GM12878 (cell line): ENCODE data around the gene CNGB1. TPM values are rescaled to one million over a fixed set of nuclear protein-coding genes. Genes with fewer than 3 reads are reported as not detected.

Experiments used
- ATAC-seq: fragments of 200-7000 bp; cut with Tn5 transposase; 3 replicates; pipeline ENCODE4 v1.9.1; 2020; ENCODE audit warnings: mild to moderate bottlenecking, moderate library complexity
- BruUV-seq: library from RNA; stranded (reverse); fragments of 400-500 nt; replicated peaks from 2 replicates; lab custom pipeline; 2021; lab: Mats Ljungman, UMichigan
- CTCF ChIA-PET: fragments of 300-600 bp; sonication (Branson Sonifier 250); formaldehyde crosslinking; extraction: SDS; loops from one replicate; lab custom pipeline; 2021; ENCODE audit warnings: inconsistent platforms; lab: Yijun Ruan, JAX
- POLR2A ChIA-PET: fragments of 350-600 bp; formaldehyde crosslinking; extraction: SDS; loops from one replicate; lab custom pipeline; 2021; ENCODE audit warnings: inconsistent platforms; lab: Charles Lee
- RAD21 ChIA-PET: fragments of 300-600 bp; sonication (Branson Sonifier 250); formaldehyde crosslinking; loops from one replicate; lab custom pipeline; 2023; ENCODE audit warnings: antibody characterized with exemption; ENCODE audit not compliant: unreplicated experiment; lab: Charles Lee
- SMC1A ChIA-PET: fragments of 300-600 bp; sonication (Branson Sonifier 250); formaldehyde crosslinking; loops from one replicate; lab custom pipeline; 2023; ENCODE audit not compliant: unreplicated experiment, uncharacterized antibody; lab: Charles Lee
- DNase-seq: peaks from one replicate; pipeline ENCODE4 v3.0.0-alpha.2; 2011; ENCODE audit warnings: low read depth, low spot score
- FAIRE-seq: peaks from 3 replicates; lab custom pipeline; 2011; peaks lifted over from hg19 to GRCh38; lab: Jason Lieb, UNC
- H2AFZ ChIP-seq: 2 replicates; pipeline ENCODE4 v1.6.0; 2011; ENCODE audit warnings: low read depth, low read length, control low read depth; ENCODE audit not compliant: control insufficient read depth
- H3K27ac ChIP-seq: 2 replicates; pipeline ENCODE4 v1.5.1; 2011; ENCODE audit warnings: control low read depth; ENCODE audit not compliant: control insufficient read depth, insufficient read depth
- H3K27me3 ChIP-seq, 2 experiments: replicated peaks in 1 of 2; 2 replicates each; pipeline versions ENCODE4 v1.6.0 to v1.6.1; 2011; ENCODE audit warnings: low read length in 1 of 2; ENCODE audit not compliant: control insufficient read depth in 2 of 2, insufficient read depth in 2 of 2
- H3K36me3 ChIP-seq, 2 experiments: 2 replicates each; pipeline ENCODE4 v1.5.1; 2011; ENCODE audit warnings: low read length in 1 of 2; ENCODE audit not compliant: control insufficient read depth in 2 of 2, insufficient read depth in 2 of 2
- H3K4me1 ChIP-seq: 2 replicates; pipeline ENCODE4 v1.6.1; 2011; ENCODE audit warnings: mild to moderate bottlenecking, low read length, moderate library complexity, mixed read lengths; ENCODE audit not compliant: control insufficient read depth, insufficient read depth
- H3K4me2 ChIP-seq: 2 replicates; pipeline ENCODE4 v1.6.0; 2011; ENCODE audit warnings: control low read depth; ENCODE audit not compliant: control insufficient read depth, insufficient read depth
- H3K4me3 ChIP-seq: fragments of 200-600 bp; sonication (generic); 2 replicates; pipeline ENCODE4 v1.5.1; 2016
- H3K79me2 ChIP-seq: 2 replicates; pipeline ENCODE4 v1.6.0; 2011; ENCODE audit warnings: low read length; ENCODE audit not compliant: control insufficient read depth, insufficient read depth
- H3K9ac ChIP-seq: 2 replicates; pipeline ENCODE4 v1.8.0; 2011; ENCODE audit warnings: low read length, control low read depth, mixed read lengths; ENCODE audit not compliant: control insufficient read depth, insufficient read depth
- H3K9me3 ChIP-seq: replicated peaks from 3 replicates; pipeline ENCODE4 v1.5.1; 2011; ENCODE audit warnings: mild to moderate bottlenecking, low read length; ENCODE audit not compliant: control insufficient read depth, insufficient read depth
- H4K20me1 ChIP-seq: 2 replicates; pipeline ENCODE4 v1.6.0; 2011; ENCODE audit not compliant: control insufficient read depth, insufficient read depth
- CBX3 ChIP-seq: fragments of 200-600 bp; sonication (generic); IDR thresholded peaks from 2 replicates; pipeline ENCODE4 v1.6.1; 2016; ENCODE audit warnings: low read depth, borderline replicate concordance
- CEBPZ ChIP-seq: fragments of 150-350 bp; IDR thresholded peaks from 2 replicates; pipeline ENCODE4 v1.6.1; 2016; ENCODE audit warnings: low read depth, low read length
- CREB1 ChIP-seq: IDR thresholded peaks from 2 replicates; pipeline ENCODE4 v1.6.1; 2012; ENCODE audit warnings: low read depth, mild to moderate bottlenecking, inconsistent platforms
- E4F1 ChIP-seq: fragments of 450-650 bp; IDR thresholded peaks from 2 replicates; pipeline ENCODE4 v1.6.1; 2018; ENCODE audit warnings: borderline replicate concordance, mild to moderate bottlenecking; ENCODE audit not compliant: partially characterized antibody
- FOXM1 ChIP-seq: IDR thresholded peaks from 2 replicates; pipeline ENCODE4 v1.6.1; 2012; ENCODE audit warnings: low read depth, mild to moderate bottlenecking, inconsistent platforms, low read length, moderate library complexity
- GABPA ChIP-seq: IDR thresholded peaks from 2 replicates; pipeline ENCODE4 v1.6.1; 2014; ENCODE audit warnings: antibody characterized with exemption, low read depth, mild to moderate bottlenecking, inconsistent platforms
- KDM1A ChIP-seq: fragments of 200-600 bp; sonication (generic); IDR thresholded peaks from 2 replicates; pipeline ENCODE4 v1.6.1; 2016; ENCODE audit warnings: borderline replicate concordance
- PRDM15 ChIP-seq: fragments of 450-650 bp; formaldehyde crosslinking; IDR thresholded peaks from 2 replicates; pipeline ENCODE4 v1.4.0; 2020; ENCODE audit warnings: mild to moderate bottlenecking, moderate library complexity
- RAD21 ChIP-seq: IDR thresholded peaks from 2 replicates; pipeline ENCODE4 v1.6.1; 2011; ENCODE audit warnings: mild to moderate bottlenecking, low read depth, low read length, moderate library complexity; ENCODE audit not compliant: insufficient read depth
- SREBF1 ChIP-seq: IDR thresholded peaks from 2 replicates; pipeline ENCODE4 v1.6.1; 2012; ENCODE audit warnings: mild to moderate bottlenecking, low read length
- SREBF2 ChIP-seq: IDR thresholded peaks from 2 replicates; pipeline ENCODE4 v1.6.1; 2012; ENCODE audit warnings: mild to moderate bottlenecking, low read length
- ZNF217 ChIP-seq: fragments of 450-650 bp; IDR thresholded peaks from 2 replicates; pipeline ENCODE4 v1.6.1; 2017; ENCODE audit warnings: antibody characterized with exemption, mild to moderate bottlenecking
- WGBS: methylation state at CpG from one replicate; pipeline ENCODE4 v1.1.6; 2016; ENCODE audit warnings: low lambda C conversion rate; ENCODE audit not compliant: insufficient replicate concordance, insufficient coverage; ENCODE audit errors: missing lambda C conversion rate; 5-methylcytosine and 5-hydroxymethylcytosine counted together
- in situ Hi-C: fragments of 300-500 bp; cut with MboI; formaldehyde crosslinking; loops from 9 replicates; pipeline ENCODE4 v1.14.3; 2018; ENCODE audit warnings: mixed read lengths
- intact Hi-C: fragments of 100-400 bp; cut with micrococcal nuclease; formaldehyde crosslinking; loops from one replicate; pipeline ENCODE4 v1.14.2; 2022; ENCODE audit not compliant: unreplicated experiment
- polyA plus RNA-seq, 11 experiments: library from polyadenylated mRNA; depleted of rRNA in 4 of 11; unstranded in 6 of 11; stranded (reverse) in 5 of 11; fragments of >200 nt; fragmentation: Nextera tagmentation in 4 of 11; fragmentation: Illumina TruSeq in 1 of 11; extraction: Ambion mirVana in 4 of 11; extraction: Trizol in 1 of 11; gene quantifications; 1 replicate in 1 of 11; 2 replicates in 10 of 11; pipeline versions ENCODE4 v1.2.1 to v1.2.3, GENCODE V29; 2011 to 2016; ENCODE audit warnings: inconsistent platforms in 2 of 11, missing spikeins in 2 of 11, low read depth in 1 of 11
- total RNA-seq, 4 experiments: library from RNA; depleted of rRNA in 3 of 4; stranded (reverse); fragments of >200 nt in 3 of 4; fragmentation: Illumina TruSeq in 1 of 4; extraction: Trizol in 1 of 4; gene quantifications; 2 replicates each; pipeline versions ENCODE4 v1.2.1 to v1.2.3, GENCODE V29; 2013 to 2021

Gene CNGB1
- total and polyA plus RNA-seq, 10 of the 15 experiments (the other 5 are each of a cell fraction or from before 2014, with no cell fraction given) = 0.03 TPM; not detected in 9

- TF ChIP-seq SREBF1 = no peak
- TF ChIP-seq ZNF217 = no peak
- TF ChIP-seq GABPA = no peak
- TF ChIP-seq SREBF2 = no peak
- TF ChIP-seq, all 136 proteins: peak for 0
These were observed at the start of gene CNGB1 (continued) for GRCh38 chr16:57970970-57971369.

GRCh38 chr16:58019866-58020538 lies 49.1 kb upstream of the CNGB1 start:
- no peaks in the 10 kb centered on the region; the same call in 1 of the 2 replicates for H3K4me1 ChIP-seq
- ChIA-PET SMC1A (interaction anchor here (0.8 to 1.8 kb wide), 2 partner anchors 102 to 106 kb away, joined by 5 to 7 read pairs; no protein-coding TSS in a partner anchor), POLR2A (no interaction called here), RAD21 (interaction anchor here (0.9 to 1.7 kb wide), 4 partner anchors 87 to 317 kb away, joined by 3 to 7 read pairs (median 4); no protein-coding TSS in a partner anchor), CTCF (interaction anchor here (0.6 to 2.5 kb wide), 10 partner anchors 11 to 287 kb away, joined by 3 to 19 read pairs (median 4); a partner anchor contains a TSS)
- no peak overlapping the region for H3K4me3 ChIP-seq
- ATAC-seq (no peak), FAIRE-seq (no peak), DNase-seq (no peak)
- in situ Hi-C loops = loop anchor here (5.0 kb wide), 1 partner anchor 107 kb away; the partner anchor contains the start of gene CFAP20
- no peak overlapping the region for H3K4me2 ChIP-seq
- WGBS = 83% methylated on average over 8 of the region's 8 CpGs
- no peak overlapping the region for H3K27ac ChIP-seq
- no peaks in the 10 kb centered on the region for H3K9me3 ChIP-seq
- H3K9ac ChIP-seq = no peak overlapping the region
- H2AFZ ChIP-seq = no peak overlapping the region
- BruUV-seq = no TSS peak
- no peaks in the 10 kb centered on the region; a peak in 1 of 4 replicates for H3K27me3 ChIP-seq
- intact Hi-C loops = loop anchor here (2.0 to 10.0 kb wide), 4 partner anchors 103 to 467 kb away; partner anchors contain the start of gene CSNK2A2
- H3K79me2 ChIP-seq = no peaks in the 10 kb centered on the region
- H3K36me3 ChIP-seq = peaks cover 0 to 2% of the 10 kb centered on the region in 2 experiments; a peak in 3 of 4 replicates
- H4K20me1 ChIP-seq = no peaks in the 10 kb centered on the region
- no peak for TF ChIP-seq CREB1
- no peak for TF ChIP-seq CEBPZ
- no peak for TF ChIP-seq E4F1
- TF ChIP-seq KDM1A = no peak
- TF ChIP-seq CBX3 = no peak
- no peak for TF ChIP-seq FOXM1
- no peak for TF ChIP-seq PRDM15
- no peak for TF ChIP-seq RAD21
